HepG2 (cell line): Measurements from ENCODE around the gene NFATC3. TPM values are rescaled to one million over a fixed set of nuclear protein-coding genes. Genes with fewer than 3 reads are reported as not detected.
A peak's percentile ranks its signal among the peaks of the same experiment; 100 is the strongest.

Source experiments
- ATAC-seq: fragments of 200-7000 bp; cut with Tn5 transposase; 3 replicates; pipeline ENCODE4 v1.9.1; 2020; ENCODE audit warnings: mild to moderate bottlenecking, moderate library complexity
- BruUV-seq: library from RNA; stranded (reverse); fragments of 400-500 nt; replicated peaks from 2 replicates; lab custom pipeline; 2021; lab: Mats Ljungman, UMichigan
- CTCF ChIA-PET: fragments of 300-600 bp; formaldehyde crosslinking; extraction: SDS; loops from one replicate; lab custom pipeline; 2021; ENCODE audit warnings: low total read pairs, inconsistent platforms, low intra/inter-chr PET ratio; lab: Yijun Ruan, JAX
- POLR2A ChIA-PET: fragments of 350-600 bp; sonication (Branson Sonifier 250); formaldehyde crosslinking; loops from one replicate; lab custom pipeline; 2020; ENCODE audit warnings: antibody characterized with exemption, inconsistent platforms; lab: Yijun Ruan, JAX
- DNase-seq: peaks from one replicate; pipeline ENCODE4 v3.0.0-alpha.2; 2015; ENCODE audit warnings: low spot score
- FAIRE-seq: peaks from 3 replicates; lab custom pipeline; 2011; peaks lifted over from hg19 to GRCh38; lab: Jason Lieb, UNC
- H2AFZ ChIP-seq: one replicate; pipeline ENCODE4 v1.6.1; 2011; ENCODE audit warnings: low read length, inconsistent platforms
- H3K27ac ChIP-seq: fragments of 300-600 bp; 3 replicates; pipeline ENCODE4 v1.8.0; 2011; ENCODE audit warnings: mixed run types, mild to moderate bottlenecking, mixed read lengths, low read length, inconsistent platforms; ENCODE audit not compliant: insufficient read depth; ENCODE audit errors: extremely low read length
- H3K27me3 ChIP-seq, 2 experiments: fragments of 200-600 bp in 1 of 2; 2 replicates in 1 of 2; 3 replicates in 1 of 2; pipeline versions ENCODE4 v1.6.0 to v1.8.0; 2011; ENCODE audit warnings: low read length in 2 of 2, mild to moderate bottlenecking in 2 of 2, moderate library complexity in 2 of 2, inconsistent platforms in 1 of 2; ENCODE audit not compliant: insufficient read depth in 2 of 2, control insufficient read depth in 1 of 2
- H3K36me3 ChIP-seq, 2 experiments: fragments of 200-600 bp in 1 of 2; replicated peaks in 1 of 2; 2 replicates in 1 of 2; 3 replicates in 1 of 2; pipeline versions ENCODE4 v1.5.1 to v1.8.0; 2011; ENCODE audit warnings: low read length in 2 of 2, inconsistent platforms in 1 of 2; ENCODE audit not compliant: insufficient read depth in 2 of 2, control insufficient read depth in 1 of 2
- H3K4me1 ChIP-seq: 2 replicates; pipeline ENCODE4 v1.5.1; 2012; ENCODE audit warnings: low read length, inconsistent platforms; ENCODE audit not compliant: insufficient read depth
- H3K4me2 ChIP-seq: 2 replicates; pipeline ENCODE4 v1.6.0; 2011; ENCODE audit warnings: low read depth, low read length, inconsistent platforms
- H3K4me3 ChIP-seq, 3 experiments: fragments of 200-600 bp in 1 of 3; sonication (generic), shearing (Covaris generic) in 1 of 3; replicated peaks in 1 of 3; 2 replicates each; pipeline ENCODE4 v1.5.1; 2011 to 2016; ENCODE audit warnings: low read length in 3 of 3, inconsistent platforms in 2 of 3, low read depth in 2 of 3, mild to moderate bottlenecking in 2 of 3, control low read depth in 1 of 3, mixed read lengths in 1 of 3; ENCODE audit not compliant: insufficient read depth in 1 of 3
- H3K79me2 ChIP-seq: one replicate; pipeline ENCODE4 v1.6.1; 2011; ENCODE audit warnings: low read length, inconsistent platforms; ENCODE audit not compliant: insufficient read depth
- H3K9ac ChIP-seq: 2 replicates; pipeline ENCODE4 v1.6.0; 2011; ENCODE audit warnings: mild to moderate bottlenecking, low read depth, low read length, inconsistent platforms; ENCODE audit not compliant: insufficient read depth
- H3K9me3 ChIP-seq: 2 replicates; pipeline ENCODE4 v1.5.1; 2012; ENCODE audit warnings: mild to moderate bottlenecking, low read length
- H4K20me1 ChIP-seq: 2 replicates; pipeline ENCODE4 v1.6.0; 2011; ENCODE audit warnings: inconsistent platforms, mild to moderate bottlenecking, low read length, moderate library complexity; ENCODE audit not compliant: insufficient read depth
- ARHGAP35 ChIP-seq: sonication (generic); formaldehyde crosslinking; IDR thresholded peaks from 2 replicates; pipeline ENCODE4 v1.9.0; 2022; ENCODE audit warnings: mild to moderate bottlenecking, inconsistent platforms, moderate library complexity, missing genetic modification reagents, borderline replicate concordance
- MAZ ChIP-seq, 2 experiments: sonication (generic) in 1 of 2; formaldehyde crosslinking in 1 of 2; IDR thresholded peaks; 2 replicates each; pipeline versions ENCODE4 v1.5.0 to v1.6.1; 2012 to 2020; ENCODE audit warnings: low read depth in 2 of 2, mild to moderate bottlenecking in 2 of 2, borderline replicate concordance in 1 of 2, improper control_type of control experiment in 1 of 2, low read length in 1 of 2, missing genetic modification reagents in 1 of 2, moderate library complexity in 1 of 2
- NFRKB ChIP-seq: fragments of 450-650 bp; IDR thresholded peaks from 2 replicates; pipeline ENCODE4 v1.6.1; 2017
- PHF20 ChIP-seq: sonication (generic); formaldehyde crosslinking; IDR thresholded peaks from 2 replicates; pipeline ENCODE4 v1.5.0; 2020; ENCODE audit warnings: mild to moderate bottlenecking, missing genetic modification reagents
- SP4 ChIP-seq: sonication (generic); formaldehyde crosslinking; IDR thresholded peaks from 2 replicates; pipeline ENCODE4 v1.8.1; 2023; ENCODE audit warnings: mild to moderate bottlenecking, missing genetic modification reagents
- ZFP36 ChIP-seq: fragments of 150-350 bp; IDR thresholded peaks from 2 replicates; pipeline ENCODE4 v1.6.1; 2018; ENCODE audit warnings: borderline replicate concordance, low read length, low read depth; ENCODE audit not compliant: partially characterized antibody
- ZNF225 ChIP-seq: sonication (generic); formaldehyde crosslinking; IDR thresholded peaks from 2 replicates; pipeline ENCODE4 v1.4.0; 2020; ENCODE audit warnings: mild to moderate bottlenecking, missing genetic modification reagents
- ZNF234 ChIP-seq: sonication (generic); formaldehyde crosslinking; conservative IDR thresholded peaks from 2 replicates; pipeline ENCODE4 v1.5.1; 2020; ENCODE audit warnings: mild to moderate bottlenecking, missing genetic modification reagents
- WGBS: methylation state at CpG from one replicate; pipeline ENCODE4 v1.1.6; 2017; ENCODE audit warnings: low lambda C conversion rate; 5-methylcytosine and 5-hydroxymethylcytosine counted together
- in situ Hi-C: cut with HindIII; loops from 2 replicates; pipeline ENCODE4 v1.10.0; 2017; ENCODE audit warnings: low pct_unique_long_range_greater_than_20kb; ENCODE audit not compliant: extremely low pct_ligation_motif_present
- intact Hi-C: fragments of 100-400 bp; cut with micrococcal nuclease; formaldehyde crosslinking; loops from one replicate; pipeline ENCODE4 v1.10.0; 2022; ENCODE audit not compliant: unreplicated experiment
- polyA plus RNA-seq, 8 experiments: library from polyadenylated mRNA; depleted of rRNA in 3 of 8; stranded (reverse) in 7 of 8; unstranded in 1 of 8; fragments of >200 nt; fragmentation: Illumina TruSeq in 4 of 8; extraction: Trizol in 4 of 8; gene quantifications; 2 replicates each; pipeline versions ENCODE4 v1.2.1 to v1.2.3, GENCODE V29; 2011 to 2016; ENCODE audit warnings: low read depth in 4 of 8, missing spikeins in 1 of 8, mixed read lengths in 1 of 8; ENCODE audit not compliant: insufficient read depth in 1 of 8
- total RNA-seq, 5 experiments: library from RNA; depleted of rRNA; stranded (reverse); fragments of >200 nt; fragmentation: Illumina TruSeq; extraction: Trizol; gene quantifications; 2 replicates each; pipeline ENCODE4 v1.2.3, GENCODE V29; 2016; ENCODE audit warnings: low read depth in 1 of 5
- TF ChIP-seq, protein P1 (sequence below), 2 experiments: sonication (generic) in 1 of 2; formaldehyde crosslinking in 1 of 2; IDR thresholded peaks; 2 replicates each; pipeline versions ENCODE4 v1.6.1 to v1.9.0; 2014 to 2022; ENCODE audit warnings: antibody characterized with exemption in 1 of 2, borderline replicate concordance in 1 of 2, inconsistent platforms in 1 of 2, low read depth in 1 of 2, missing genetic modification reagents in 1 of 2

Gene NFATC3
- total and polyA plus RNA-seq, 2 of the 13 experiments (the other 11 are each of a cell fraction or from before 2014, with no cell fraction given) = 52.6 to 62.7 TPM

DNA sequence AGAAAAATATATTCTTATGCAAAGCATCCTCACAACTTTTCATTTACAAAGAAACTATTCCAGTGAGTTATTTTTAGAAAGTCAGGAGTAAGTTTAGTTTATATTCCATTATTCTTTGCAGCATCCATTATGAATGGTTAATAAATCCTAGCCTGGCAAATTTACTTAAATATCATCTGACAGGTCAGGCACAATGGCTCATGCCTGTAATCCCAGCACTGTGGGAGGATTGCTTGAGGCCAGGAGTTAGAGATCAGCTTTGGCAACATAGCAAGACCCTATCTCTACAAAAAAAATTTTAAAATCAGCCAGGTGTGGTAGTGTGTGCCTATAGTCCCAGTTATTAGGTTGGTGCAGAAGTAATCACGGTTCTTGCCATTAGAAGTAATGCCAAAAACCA is 137.9 kb downstream of the NFATC3 start:
- no peak for ATAC-seq
- H3K4me3 ChIP-seq = no peak overlapping the region
- CTCF ChIA-PET = no interaction called here
- H3K9ac ChIP-seq = no peak overlapping the region
- no peak overlapping the region for H3K4me2 ChIP-seq
- H3K79me2 ChIP-seq = no peaks in the 10 kb centered on the region
- H3K4me1 ChIP-seq = peaks cover 38% of the 10 kb centered on the region
- H3K36me3 ChIP-seq = peaks cover 12 to 49% of the 10 kb centered on the region in 2 experiments
- no peak for DNase-seq
- in situ Hi-C loops = no loop called here
- H3K9me3 ChIP-seq = no peaks in the 10 kb centered on the region
- 95% methylated on average over 1 of the region's 1 CpG for WGBS
- intact Hi-C loops = no loop called here
- H3K27me3 ChIP-seq = no peaks in the 10 kb centered on the region
- no peak for TF ChIP-seq ZNF225 (CRISPR knock-in tag)
- BruUV-seq = no TSS peak
- no peak for FAIRE-seq
- peaks cover under 1% of the 10 kb centered on the region; the same call in 1 of the 2 replicates for H4K20me1 ChIP-seq
- POLR2A ChIA-PET = no interaction called here
- no peak overlapping the region for H3K27ac ChIP-seq
- H2AFZ ChIP-seq = no peak overlapping the region

DNA sequence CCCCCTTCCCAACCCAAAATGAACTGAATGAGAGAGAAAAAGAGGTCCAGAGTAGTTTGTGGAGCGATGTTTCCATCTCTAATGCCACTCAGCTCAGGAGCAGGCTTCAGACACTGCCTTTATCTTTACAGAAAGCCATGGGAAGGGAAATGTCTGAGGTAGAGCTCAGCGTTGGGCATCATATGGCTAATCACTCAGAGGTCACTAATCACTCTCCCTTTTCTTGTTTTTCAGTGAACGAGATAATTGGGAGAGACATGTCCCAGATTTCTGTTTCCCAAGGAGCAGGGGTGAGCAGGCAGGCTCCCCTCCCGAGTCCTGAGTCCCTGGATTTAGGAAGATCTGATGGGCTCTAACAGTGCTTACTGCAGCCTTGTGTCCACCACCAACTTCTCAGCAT is 140.9 kb downstream of the NFATC3 start:
- intact Hi-C loops = loop anchor here (5.0 kb wide), 1 partner anchor 34 kb away; no protein-coding TSS in a partner anchor
- no peak for TF ChIP-seq SP4
- no peak for TF ChIP-seq ZFP36
- TF ChIP-seq ARHGAP35 (CRISPR knock-in tag) = no peak
- TF ChIP-seq ZNF234 (CRISPR knock-in tag) = no peak
- TF ChIP-seq, protein P1, sequence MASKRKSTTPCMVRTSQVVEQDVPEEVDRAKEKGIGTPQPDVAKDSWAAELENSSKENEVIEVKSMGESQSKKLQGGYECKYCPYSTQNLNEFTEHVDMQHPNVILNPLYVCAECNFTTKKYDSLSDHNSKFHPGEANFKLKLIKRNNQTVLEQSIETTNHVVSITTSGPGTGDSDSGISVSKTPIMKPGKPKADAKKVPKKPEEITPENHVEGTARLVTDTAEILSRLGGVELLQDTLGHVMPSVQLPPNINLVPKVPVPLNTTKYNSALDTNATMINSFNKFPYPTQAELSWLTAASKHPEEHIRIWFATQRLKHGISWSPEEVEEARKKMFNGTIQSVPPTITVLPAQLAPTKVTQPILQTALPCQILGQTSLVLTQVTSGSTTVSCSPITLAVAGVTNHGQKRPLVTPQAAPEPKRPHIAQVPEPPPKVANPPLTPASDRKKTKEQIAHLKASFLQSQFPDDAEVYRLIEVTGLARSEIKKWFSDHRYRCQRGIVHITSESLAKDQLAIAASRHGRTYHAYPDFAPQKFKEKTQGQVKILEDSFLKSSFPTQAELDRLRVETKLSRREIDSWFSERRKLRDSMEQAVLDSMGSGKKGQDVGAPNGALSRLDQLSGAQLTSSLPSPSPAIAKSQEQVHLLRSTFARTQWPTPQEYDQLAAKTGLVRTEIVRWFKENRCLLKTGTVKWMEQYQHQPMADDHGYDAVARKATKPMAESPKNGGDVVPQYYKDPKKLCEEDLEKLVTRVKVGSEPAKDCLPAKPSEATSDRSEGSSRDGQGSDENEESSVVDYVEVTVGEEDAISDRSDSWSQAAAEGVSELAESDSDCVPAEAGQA (IDR thresholded peaks at IDR 0.05; ENCODE audit: low read depth) = no peak
- TF ChIP-seq, protein P1 (CRISPR knock-in tag; IDR thresholded peaks at IDR 0.05; ENCODE audit: borderline replicate concordance) = no peak
- TF ChIP-seq NFRKB = no peak
- TF ChIP-seq MAZ (IDR thresholded peaks at IDR 0.05; ENCODE audit: borderline replicate concordance, low read depth, low read length) = no peak
- TF ChIP-seq MAZ (CRISPR knock-in tag; IDR thresholded peaks at IDR 0.05; ENCODE audit: low read depth) = no peak
- no peak for TF ChIP-seq PHF20 (CRISPR knock-in tag)

More for the DNA sequence above, 140.9 kb downstream of the NFATC3 start:
- in situ Hi-C loops = no loop called here
- H2AFZ ChIP-seq = no peak overlapping the region
- ATAC-seq (no peak), DNase-seq (no peak), FAIRE-seq (no peak)
- no peak overlapping the region for H3K4me3 ChIP-seq
- WGBS = 99% methylated on average over 4 of the region's 4 CpGs
- H3K9ac ChIP-seq = no peak overlapping the region
- no peaks in the 10 kb centered on the region for H3K79me2 ChIP-seq
- H3K4me2 ChIP-seq = no peak overlapping the region
- peaks cover 25% of the 10 kb centered on the region for H3K4me1 ChIP-seq
- H3K9me3 ChIP-seq = no peaks in the 10 kb centered on the region
- no TSS peak for BruUV-seq
- no peaks in the 10 kb centered on the region for H3K27me3 ChIP-seq
- H4K20me1 ChIP-seq = peaks cover 18% of the 10 kb centered on the region
- ChIA-PET POLR2A (interaction anchor here (1.1 to 3.1 kb wide), 2 partner anchors 11 to 32 kb away, joined by 3 to 24 read pairs; partner anchors contain the start of gene ESRP2), CTCF (no interaction called here)
- H3K36me3 ChIP-seq = peaks cover 25 to 75% of the 10 kb centered on the region in 2 experiments
- peak overlapping the region; percentile 7 for H3K27ac ChIP-seq
